ENCODE results near the gene HAPLN2.

- TF ChIP-seq CTCF (IDR thresholded peaks at IDR 0.05) (peak; percentile 71), EZH2 (IDR thresholded peaks at IDR 0.05; ENCODE audit: borderline replicate concordance, insufficient read depth, low read depth, low read length, poor library complexity, severe bottlenecking) (no peak)
These were observed 8.2 kb downstream of the HAPLN2 start for GRCh38 chr1:156627313-156627880.

Measured in B cell (primary cell).